Measurements from ENCODE around the gene PRICKLE2.

PRICKLE2 gene

GRCh38 chr3:64268926-64269325 is 43.7 kb upstream of the PRICKLE2 start:
- no peak for TF ChIP-seq CTCF (IDR thresholded peaks at IDR 0.05; ENCODE audit: control insufficient read depth, extremely low read depth, insufficient read depth)
- no peak overlapping the region for H3K4me3 ChIP-seq (ENCODE audit: low read depth, low read length)
- DNase-seq (ENCODE audit: low read depth) = peak; percentile 64

- TF ChIP-seq CTCF (IDR thresholded peaks at IDR 0.05; ENCODE audit: control insufficient read depth, extremely low read depth, insufficient read depth) = no peak
- no peak overlapping the region for H3K4me3 ChIP-seq (ENCODE audit: low read depth, low read length)
- no peak for DNase-seq (ENCODE audit: low read depth)
Measured at GRCh38 chr3:64267721-64268604, 42.7 kb upstream of the PRICKLE2 start.

DNA sequence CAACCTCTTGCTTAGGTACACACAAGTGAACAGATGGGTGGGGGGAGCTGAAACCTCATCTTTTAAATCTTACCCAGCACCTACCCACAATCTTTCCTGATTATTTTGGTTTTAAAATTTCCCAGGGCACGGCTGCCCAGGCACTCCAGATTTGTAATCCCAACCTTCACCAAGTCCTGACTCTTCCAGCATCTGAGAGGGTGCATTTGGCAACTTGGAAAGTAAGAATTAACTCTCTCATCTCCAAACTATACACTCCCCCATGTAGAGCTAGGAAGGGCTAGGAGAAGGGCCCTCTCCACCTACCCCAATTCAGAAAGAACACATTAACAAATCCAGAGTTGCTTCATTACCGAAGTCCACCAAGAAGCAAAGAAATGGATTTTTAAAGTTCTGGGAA is 41.7 kb upstream of the PRICKLE2 start:
- no peak for DNase-seq (ENCODE audit: low read depth)
- TF ChIP-seq CTCF (IDR thresholded peaks at IDR 0.05; ENCODE audit: control insufficient read depth, extremely low read depth, insufficient read depth) = no peak
- H3K4me3 ChIP-seq (ENCODE audit: low read depth, low read length) = no peak overlapping the region

- no peak overlapping the region for H3K4me3 ChIP-seq (ENCODE audit: low read depth, low read length)
- DNase-seq (ENCODE audit: low read depth) = peak; percentile 82
- no peak for TF ChIP-seq CTCF (IDR thresholded peaks at IDR 0.05; ENCODE audit: control insufficient read depth, extremely low read depth, insufficient read depth)
Measured at GRCh38 chr3:64266065-64266931, 41.0 kb upstream of the PRICKLE2 start.

DNA sequence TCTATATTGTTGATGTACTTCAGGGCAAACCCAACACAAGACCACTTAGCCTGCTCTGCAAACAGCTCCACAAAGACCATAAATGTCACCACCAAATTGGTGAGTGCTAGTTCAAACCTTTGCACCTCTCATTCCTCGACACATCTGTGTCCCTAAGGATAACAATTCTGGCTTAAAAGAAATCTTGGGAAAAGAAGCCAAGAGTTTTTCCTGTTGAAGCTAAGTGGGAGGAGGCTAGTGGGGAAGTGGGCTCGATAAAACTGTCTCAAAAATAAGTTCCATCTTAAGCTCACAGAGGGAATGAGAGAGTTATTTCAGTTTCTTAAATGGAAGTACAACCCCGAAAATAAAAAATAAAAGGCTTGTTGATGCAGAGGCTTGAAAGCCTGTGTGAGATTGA is 40.4 kb upstream of the PRICKLE2 start:
- no peak overlapping the region for H3K4me3 ChIP-seq (ENCODE audit: low read depth, low read length)
- no peak for TF ChIP-seq CTCF (IDR thresholded peaks at IDR 0.05; ENCODE audit: control insufficient read depth, extremely low read depth, insufficient read depth)
- DNase-seq (ENCODE audit: low read depth) = no peak

- H3K4me3 ChIP-seq (ENCODE audit: low read depth, low read length) = no peak overlapping the region
- DNase-seq (ENCODE audit: low read depth) = no peak
- TF ChIP-seq CTCF (IDR thresholded peaks at IDR 0.05; ENCODE audit: control insufficient read depth, extremely low read depth, insufficient read depth) = no peak
Measured at GRCh38 chr3:64264501-64265109, 39.3 kb upstream of the PRICKLE2 start.

Measured in LNCaP clone FGC (cell line).